GM12878 (cell line): Measurements from ENCODE around the gene UGGT2.

ENCODE experiments used
- CTCF ChIP-seq, 3 experiments: IDR thresholded peaks in 2 of 3; conservative IDR thresholded peaks in 1 of 3; 2 replicates each; pipeline ENCODE4 v1.5.1; 2011; ENCODE audit warnings: low read depth in 3 of 3, low read length in 3 of 3, mild to moderate bottlenecking in 3 of 3, control low read depth in 2 of 3, moderate library complexity in 2 of 3, inconsistent platforms in 1 of 3, mixed read lengths in 1 of 3; ENCODE audit not compliant: control insufficient read depth in 2 of 3, insufficient read depth in 1 of 3; ENCODE audit errors: extremely low read depth in 1 of 3
- FOS ChIP-seq: IDR thresholded peaks from 3 replicates; pipeline ENCODE4 v1.6.1; 2011; ENCODE audit warnings: borderline replicate concordance; ENCODE audit not compliant: insufficient read length; ENCODE audit errors: extremely low read depth
- HDAC2 ChIP-seq: fragments of 200-600 bp; sonication (generic); IDR thresholded peaks from 2 replicates; pipeline ENCODE4 v1.6.1; 2017
- JUNB ChIP-seq: IDR thresholded peaks from 2 replicates; pipeline ENCODE4 v1.6.1; 2016; ENCODE audit warnings: antibody characterized with exemption, mild to moderate bottlenecking
- MAX ChIP-seq: IDR thresholded peaks from 2 replicates; pipeline ENCODE4 v1.6.1; 2012; ENCODE audit warnings: low read depth, low read length, improper control_type of control experiment
- MYB ChIP-seq: fragments of 150-350 bp; IDR thresholded peaks from 2 replicates; pipeline ENCODE4 v1.6.1; 2014; ENCODE audit warnings: mild to moderate bottlenecking, low read depth, low read length, borderline replicate concordance
- NR2C1 ChIP-seq: fragments of 450-650 bp; IDR thresholded peaks from 2 replicates; pipeline ENCODE4 v1.6.1; 2017; ENCODE audit warnings: antibody characterized with exemption, mild to moderate bottlenecking, moderate library complexity
- RAD51 ChIP-seq: fragments of 450-650 bp; IDR thresholded peaks from 2 replicates; pipeline ENCODE4 v1.6.1; 2016; ENCODE audit warnings: moderate library complexity, mild to moderate bottlenecking, inconsistent platforms
- ZBTB4 ChIP-seq: fragments of 450-650 bp; formaldehyde crosslinking; IDR thresholded peaks from 2 replicates; pipeline ENCODE4 v1.4.0; 2022; ENCODE audit warnings: mild to moderate bottlenecking, moderate library complexity

GRCh38 chr13:96025283-96025682 is 27.9 kb downstream of the UGGT2 start:
- TF ChIP-seq NR2C1 = no peak
- no peak for TF ChIP-seq CTCF (IDR thresholded peaks at IDR 0.05 in 2 of 3, conservative IDR thresholded peaks at IDR 0.05 in 1 of 3; ENCODE audit: control insufficient read depth in 2 of 3, extremely low read depth in 1 of 3, insufficient read depth in 1 of 3, low read depth in 3 of 3, low read length in 3 of 3)
- TF ChIP-seq RAD51 = no peak
- no peak for TF ChIP-seq ZBTB4 (CRISPR knock-in tag)
- TF ChIP-seq JUNB = no peak
- TF ChIP-seq MAX = no peak
- TF ChIP-seq FOS = no peak
- no peak for TF ChIP-seq MYB
- no peak for TF ChIP-seq HDAC2
